A172 (cell line): ENCODE measurements around the gene GIT2. TPM values are rescaled to one million over a fixed set of nuclear protein-coding genes. Genes with fewer than 3 reads are reported as not detected.
A peak's percentile ranks its signal among the peaks of the same experiment; 100 is the strongest.
"Not testable (repeated sequence)": the region's sequence is repeated elsewhere in the genome, so short reads cannot be mapped to it uniquely, and the experiment has no call there.

ENCODE experiments used
- DNase-seq: peaks from one replicate; pipeline ENCODE4 v3.0.0-alpha.2; 2015; ENCODE audit warnings: low spot score
- total RNA-seq: library from RNA; depleted of rRNA; stranded (reverse); fragments of >200 nt; shearing (Covaris generic); gene quantifications from 2 replicates; pipeline ENCODE4 v1.2.3, GENCODE V29; 2014

GIT2 gene
- total RNA-seq, 1 experiment from 2014 or later, result 30.3 TPM

DNA sequence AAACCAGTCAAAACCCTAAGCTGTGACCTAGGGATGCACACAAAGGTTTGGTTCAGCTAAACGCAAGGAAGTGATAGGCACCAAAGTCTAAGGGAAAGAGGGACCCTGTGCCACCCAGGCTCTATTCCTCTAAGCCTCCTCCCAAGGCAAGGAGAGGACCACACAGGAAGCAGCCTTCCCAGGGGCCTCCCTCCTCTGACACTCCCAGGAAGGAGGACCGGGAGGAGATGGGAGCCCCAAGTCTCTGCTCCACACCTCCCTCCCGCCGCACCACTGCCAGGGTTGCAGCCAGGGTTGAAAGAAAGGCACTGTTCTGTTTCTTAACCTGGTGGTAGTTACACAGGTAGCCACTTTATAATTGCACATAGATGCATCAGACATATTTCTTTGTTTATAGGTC lies 74.2 kb downstream of the GIT2 start:
- no peak for DNase-seq

DNA sequence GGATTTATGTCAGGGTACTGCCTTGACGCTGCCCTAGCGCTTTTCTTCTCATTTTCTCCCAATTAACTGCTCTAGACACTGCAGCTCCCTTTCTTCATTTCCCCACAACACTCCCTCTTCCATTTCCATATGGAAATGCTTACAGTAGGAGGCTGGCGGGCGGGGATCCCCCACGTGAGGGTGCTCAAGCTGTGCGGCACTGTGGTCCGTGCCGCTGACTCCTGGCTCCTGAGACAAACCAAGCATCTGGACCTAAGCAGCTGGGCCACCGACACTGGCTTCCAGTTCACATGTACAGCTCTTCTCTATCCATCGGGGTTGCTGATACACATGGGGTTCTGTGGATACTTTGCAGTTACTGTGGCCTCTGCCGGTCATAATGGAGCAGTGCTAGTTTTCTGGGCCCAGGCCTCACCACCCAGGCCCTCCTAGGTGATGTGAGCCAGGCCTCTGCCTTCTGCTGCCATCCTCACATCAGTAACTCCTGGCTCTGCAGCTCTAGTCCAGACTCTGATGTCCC lies 75.8 kb downstream of the GIT2 start:
- DNase-seq, result no peak

DNA sequence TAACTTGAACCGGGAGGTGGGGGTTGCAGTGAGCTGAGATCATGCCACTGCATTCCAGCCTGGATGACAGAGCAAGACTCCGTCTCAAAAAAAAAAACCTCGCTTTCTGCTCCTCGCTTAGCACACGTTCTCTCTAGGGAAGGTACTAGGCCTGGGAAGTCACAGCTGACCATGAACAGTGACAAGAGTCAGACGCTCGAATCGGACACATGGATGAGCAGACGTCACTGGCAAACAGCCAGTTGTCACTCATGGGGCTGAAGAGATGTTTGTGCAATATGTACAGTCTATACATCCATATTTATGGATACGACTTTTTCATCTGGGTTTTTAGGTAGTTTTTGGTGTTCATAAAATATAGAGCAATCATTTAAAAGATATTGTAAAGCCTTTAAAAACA lies 76.7 kb downstream of the GIT2 start:
- no peak for DNase-seq

DNA sequence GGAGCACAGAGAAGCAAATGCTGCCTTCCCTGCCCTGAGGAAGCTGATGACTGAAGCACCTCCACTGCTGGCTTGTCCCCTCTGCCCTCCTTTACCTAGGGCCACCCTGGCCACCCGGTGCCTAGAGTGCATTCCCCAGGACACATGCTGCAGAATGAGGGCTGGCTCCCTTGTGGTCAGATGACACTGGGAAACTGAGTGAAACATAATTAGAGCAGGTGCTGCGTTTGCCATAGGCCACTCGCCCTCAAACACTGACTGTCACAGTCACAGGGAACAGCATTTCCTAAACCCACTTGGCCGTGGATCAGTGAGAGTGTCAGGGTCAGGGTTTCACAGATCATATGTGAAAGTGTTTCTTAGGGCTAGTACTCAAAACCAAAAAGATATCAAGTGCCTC lies 80.1 kb downstream of the GIT2 start:
- DNase-seq, result no peak

DNA sequence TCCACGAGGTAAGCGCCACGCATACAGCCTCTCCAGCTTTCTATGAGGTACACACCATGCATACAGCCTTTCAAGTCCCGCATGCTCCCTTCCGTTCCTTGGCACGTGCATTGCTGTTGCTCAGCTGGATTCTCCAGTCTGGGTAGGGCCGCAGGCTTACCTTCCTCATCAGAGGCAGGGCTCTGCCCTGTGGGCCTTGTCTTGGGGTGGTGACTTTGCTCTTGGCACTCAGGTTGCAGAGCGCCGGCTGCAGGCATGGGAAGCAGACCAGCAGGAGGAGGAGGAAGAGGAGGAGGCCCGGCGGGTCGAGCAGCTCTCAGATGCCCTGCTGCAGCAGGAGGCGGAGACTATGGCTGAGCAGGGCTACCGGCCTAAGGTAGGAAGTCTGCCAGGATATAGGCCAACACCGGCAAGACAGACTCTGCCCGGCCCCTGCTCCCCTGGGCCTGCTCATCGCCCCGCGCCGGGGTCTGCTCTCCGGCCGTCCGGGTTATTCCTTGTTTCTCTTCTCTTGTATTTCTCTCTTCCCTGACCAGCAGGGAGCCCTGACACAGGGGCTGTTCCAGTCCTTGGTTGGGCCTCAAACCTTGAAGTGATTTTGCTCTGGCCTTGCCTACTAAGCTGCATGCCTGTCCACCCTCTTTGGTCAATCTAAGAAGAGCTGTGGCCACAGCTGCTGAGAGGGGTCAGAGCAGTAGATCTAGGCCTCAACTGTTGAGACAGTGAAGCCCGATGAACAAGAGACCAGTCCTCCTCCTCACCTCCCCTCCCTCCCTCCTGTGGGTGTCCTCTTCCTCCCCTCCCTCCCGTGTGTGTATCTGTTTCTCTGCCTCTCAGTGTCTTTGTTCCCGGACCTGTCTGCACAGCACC lies 80.8 kb downstream of the GIT2 start:
- no peak for DNase-seq

DNA sequence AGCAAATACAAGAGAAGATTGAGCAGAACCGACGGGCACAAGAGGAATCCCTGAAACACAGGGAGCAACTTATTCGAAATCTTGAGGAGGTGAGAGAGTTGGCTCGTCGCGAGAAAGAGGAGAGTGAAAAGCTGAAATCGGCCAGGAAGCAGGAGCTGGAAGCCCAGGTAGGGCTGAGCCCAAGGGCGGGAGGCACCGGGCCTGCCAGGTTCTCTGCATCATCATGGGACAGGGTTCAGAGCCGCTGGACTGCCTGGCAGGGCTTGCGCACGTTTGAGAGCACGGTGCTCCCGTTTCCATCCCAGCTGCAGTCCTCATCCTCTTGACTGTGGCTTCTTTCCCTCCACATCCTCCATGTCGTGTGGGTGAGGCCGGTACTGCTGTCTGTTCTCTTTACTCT lies 81.7 kb downstream of the GIT2 start:
- no peak for DNase-seq

DNA sequence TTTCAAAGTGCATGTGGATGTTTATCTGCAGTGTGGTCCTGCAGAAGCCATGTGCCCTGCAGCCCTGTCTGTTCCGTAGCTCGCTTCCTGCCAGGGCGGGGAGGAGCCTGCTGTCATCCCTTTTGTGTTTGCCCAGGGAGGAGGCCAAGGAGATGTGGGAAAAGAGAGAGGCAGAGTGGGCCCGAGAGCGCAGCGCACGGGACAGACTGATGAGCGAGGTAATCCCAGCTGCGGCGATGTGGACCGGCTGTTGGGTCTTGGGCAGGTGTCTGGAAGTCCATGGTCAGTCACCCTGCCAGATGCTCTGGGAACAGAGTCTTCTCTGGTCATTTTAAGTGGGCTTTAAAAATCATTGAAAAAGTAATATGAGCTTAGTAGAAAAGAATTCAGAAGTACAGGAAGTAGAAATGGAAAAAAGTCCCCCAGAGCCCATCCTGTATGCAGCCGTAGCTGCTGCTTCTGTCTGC lies 83.3 kb downstream of the GIT2 start:
- no peak for DNase-seq

DNA sequence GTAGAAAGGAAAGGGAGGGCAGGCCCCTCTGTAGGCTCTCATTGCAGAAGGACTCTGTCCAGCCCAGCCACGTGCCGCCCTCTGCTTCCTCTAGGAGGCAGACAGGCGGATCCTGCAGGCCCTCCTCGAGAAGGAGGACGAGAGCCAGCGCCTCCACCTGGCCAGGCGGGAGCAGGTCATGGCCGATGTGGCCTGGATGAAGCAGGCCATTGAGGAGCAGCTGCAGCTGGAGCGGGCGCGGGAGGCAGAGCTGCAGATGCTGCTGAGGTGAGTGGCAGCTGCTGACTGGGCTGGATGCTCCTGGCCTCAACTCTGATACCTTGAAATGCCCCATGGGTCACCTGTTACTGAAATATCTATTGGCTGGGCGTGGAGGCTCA lies 85.2 kb downstream of the GIT2 start:
- DNase-seq, result no peak

DNA sequence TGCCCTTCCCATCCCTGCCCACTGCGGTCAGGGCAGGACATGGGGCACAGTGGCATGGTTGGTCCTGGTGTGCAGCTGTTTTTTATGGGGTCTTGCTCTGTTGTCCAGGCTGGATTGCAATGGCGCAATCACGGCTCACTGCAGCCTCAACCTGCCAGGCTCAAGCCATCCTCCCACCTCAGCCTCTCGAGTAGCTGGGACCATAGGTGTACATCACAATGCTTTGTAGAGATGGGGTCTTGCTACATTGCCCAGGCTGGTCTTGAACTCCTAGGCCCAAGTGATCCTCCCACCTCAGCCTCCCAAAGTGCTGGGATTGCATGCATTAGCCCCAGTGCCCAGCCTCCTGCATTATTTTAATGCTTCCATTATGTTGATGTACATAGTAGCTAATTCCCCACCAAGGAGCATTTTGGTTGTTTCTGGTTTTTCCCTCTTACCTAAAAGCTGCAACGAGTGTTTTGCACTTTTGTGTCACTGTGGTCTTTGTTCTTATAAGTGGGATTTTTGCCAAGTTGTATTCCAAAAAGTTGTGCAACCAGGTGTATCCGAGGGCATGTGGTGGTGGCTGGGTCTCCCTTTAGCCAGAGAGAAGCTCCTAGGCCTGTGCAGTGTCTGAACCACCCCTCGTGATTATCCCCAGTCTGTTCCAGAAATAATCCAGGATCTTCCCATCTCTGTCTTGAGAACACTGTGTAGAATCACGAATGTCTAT lies 85.8 kb downstream of the GIT2 start:
- no peak for DNase-seq

DNA sequence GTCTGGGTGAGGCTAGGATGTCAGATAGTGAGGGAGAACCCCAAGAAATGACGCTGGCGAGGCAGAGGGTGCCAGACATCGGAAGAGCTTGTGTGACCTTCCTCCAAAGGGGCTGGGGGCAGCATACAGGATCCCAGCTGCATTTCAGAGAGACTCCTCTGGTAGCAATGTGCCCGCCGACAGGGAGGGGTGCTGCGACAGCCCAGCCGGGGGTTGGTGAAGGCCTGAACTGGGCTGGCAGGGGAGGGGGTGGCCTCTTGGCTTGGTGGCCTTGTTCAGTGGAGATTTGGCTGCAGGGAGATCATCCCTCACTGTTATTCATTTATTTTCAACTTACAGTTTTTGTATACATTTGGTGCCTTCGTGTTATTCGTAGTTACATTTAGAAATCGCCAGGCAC lies 90.9 kb downstream of the GIT2 start:
- DNase-seq, result no peak

DNA sequence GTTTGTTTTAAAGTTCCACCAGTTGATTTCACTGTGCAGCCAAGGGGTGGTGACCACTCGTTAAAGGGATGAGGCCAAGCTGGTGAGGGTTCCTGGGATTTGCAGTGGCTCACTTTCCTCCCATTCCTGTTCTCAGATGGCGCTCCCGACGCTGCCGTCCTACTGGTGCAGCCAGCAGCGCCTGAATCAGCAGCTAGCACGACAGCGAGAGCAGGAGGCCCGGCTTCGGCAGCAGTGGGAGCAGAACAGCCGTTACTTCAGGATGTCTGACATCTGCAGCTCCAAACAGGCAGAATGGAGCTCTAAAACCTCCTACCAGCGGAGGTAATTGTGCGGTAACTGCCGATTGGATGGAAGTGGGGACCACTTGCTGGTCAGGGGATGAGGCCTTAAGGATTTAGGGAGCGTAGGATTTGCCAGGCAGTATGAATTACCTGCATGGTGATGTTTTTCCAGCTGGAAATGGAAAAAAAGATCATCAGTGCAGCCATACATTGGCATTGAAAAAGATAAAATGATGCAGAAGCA lies 93.2 kb downstream of the GIT2 start:
- DNase-seq, result no peak

DNA sequence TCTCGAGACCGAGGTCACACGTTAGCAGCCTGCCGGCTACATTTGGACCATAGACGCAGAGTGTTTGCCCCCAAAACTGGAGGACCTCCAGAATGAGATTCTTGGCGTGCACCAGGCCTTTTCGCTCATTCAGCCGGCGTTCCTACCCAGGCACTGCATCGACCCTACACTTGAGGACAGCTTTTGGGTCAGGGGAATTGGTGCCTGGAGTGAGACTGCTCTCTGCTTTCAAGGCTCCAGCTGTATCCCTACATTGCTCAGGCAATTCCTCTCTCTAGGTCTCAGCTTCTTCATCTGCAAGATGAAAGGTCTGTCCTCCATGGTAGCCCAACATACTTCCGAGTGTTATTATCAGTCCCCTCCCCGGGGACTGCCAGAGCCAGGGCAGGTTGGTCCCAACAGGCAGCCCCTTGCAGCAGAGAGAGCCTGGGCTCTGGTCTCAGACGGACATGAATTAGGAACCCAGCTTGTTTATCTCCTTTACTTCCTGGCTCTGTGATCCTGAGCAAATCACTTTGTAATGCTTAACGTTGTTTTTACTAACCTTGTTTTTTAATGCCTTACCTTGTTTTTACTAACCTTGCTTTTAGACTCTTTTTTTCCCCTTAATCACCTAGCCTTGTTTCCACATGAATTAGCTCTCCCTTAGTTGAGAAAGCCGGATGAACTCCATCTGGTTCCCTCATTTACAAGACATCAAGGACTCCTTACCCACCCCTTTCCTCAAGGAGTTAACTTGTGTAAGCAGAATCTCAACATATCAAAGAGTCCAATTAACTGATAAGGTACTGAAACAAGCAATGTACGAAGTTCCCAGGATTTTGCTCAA lies 95.2 kb downstream of the GIT2 start:
- peak; percentile 10 for DNase-seq

DNA sequence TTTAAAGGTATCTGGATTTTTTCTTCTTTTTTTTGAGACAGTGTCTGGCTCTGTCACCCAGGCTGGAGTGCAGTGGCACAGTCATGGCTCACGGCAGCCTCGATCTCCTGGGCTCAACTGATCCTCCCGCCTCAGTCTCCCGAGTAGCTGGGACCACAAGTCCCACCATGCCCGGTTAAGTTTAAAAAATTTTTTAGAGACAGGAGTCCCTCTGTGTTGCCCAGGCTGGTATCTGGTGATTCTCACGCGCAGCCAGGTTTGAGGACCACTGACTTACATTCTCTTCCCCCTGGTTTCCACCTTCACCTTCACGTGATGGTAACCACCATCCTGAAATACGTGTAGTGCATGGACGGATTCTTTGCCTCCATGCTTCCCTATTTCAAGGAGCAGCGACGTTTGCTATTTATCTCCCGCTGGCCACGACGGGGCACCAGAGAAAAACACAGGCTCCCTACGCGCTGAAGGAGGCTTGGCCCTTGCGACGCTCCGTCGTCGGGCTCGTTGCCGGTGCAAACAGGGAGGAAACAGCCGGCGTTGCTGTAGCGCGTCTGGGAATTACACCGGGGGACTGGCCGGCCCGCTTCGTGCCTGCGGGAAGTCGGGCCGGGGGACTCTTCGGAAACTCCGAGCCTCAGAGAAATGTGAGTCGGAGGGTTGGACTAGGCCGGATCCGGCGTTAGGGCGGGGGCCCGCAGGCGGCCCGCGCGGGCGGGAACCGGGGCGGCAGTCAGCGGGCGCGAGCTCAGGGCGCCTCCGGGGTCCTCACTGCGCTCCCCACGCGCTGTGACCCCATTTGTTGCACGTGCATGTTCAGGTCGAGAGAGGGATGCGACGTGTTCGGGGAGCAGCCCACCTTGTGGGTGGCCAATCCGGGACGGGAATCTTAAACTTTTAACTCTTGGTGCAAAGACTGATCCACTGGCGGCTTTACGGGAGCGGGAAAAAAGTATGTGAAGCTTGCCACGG lies 96.1 kb downstream of the GIT2 start, which contains the start of gene TCHP:
TSS of gene TCHP (plus strand) at position 492 of the 969 bp plus-strand sequence. CDS start 2,753 bp downstream, outside the sequence.
- peak; percentile 64 for DNase-seq

DNA sequence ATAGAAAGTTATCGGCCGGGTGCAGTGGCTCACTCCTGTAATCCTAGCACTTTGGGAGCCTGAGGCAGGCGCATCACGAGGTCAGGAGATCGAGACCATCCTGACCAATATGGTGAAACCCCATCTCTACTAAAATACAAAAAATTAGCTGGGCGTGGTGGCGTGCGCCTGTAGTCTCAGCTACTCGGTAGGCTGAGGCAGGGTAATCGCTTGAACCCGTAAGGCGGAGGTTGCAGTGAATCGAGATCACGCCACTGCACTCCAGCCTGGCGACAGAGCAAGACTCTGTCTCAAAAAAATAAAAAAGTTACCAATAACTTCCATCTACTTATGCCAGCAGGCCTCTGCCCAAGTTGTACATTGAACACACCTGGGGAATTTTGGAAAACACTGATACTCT lies 96.8 kb downstream of the GIT2 start:
- not testable (repeated sequence) for DNase-seq

DNA sequence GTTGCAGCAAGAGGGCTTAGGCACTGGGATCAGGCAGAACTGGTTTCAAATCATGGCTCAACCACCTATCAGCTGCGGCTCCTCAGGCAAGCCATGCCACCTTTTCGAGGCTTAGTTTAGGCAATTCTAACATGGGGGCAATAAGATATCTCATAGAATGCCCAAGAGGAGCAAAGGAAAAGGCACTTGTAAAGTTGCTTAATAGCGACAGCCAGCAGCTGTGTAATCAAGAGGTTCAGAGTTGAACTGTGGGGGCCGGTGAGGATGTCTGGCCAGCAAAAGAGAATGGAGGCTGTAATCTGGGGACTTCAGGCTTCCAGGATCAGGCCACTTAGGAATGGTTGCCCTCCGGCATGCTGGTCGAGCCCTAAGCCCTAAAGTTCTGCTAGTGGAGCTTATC lies 99.1 kb downstream of the GIT2 start:
- no peak for DNase-seq

DNA sequence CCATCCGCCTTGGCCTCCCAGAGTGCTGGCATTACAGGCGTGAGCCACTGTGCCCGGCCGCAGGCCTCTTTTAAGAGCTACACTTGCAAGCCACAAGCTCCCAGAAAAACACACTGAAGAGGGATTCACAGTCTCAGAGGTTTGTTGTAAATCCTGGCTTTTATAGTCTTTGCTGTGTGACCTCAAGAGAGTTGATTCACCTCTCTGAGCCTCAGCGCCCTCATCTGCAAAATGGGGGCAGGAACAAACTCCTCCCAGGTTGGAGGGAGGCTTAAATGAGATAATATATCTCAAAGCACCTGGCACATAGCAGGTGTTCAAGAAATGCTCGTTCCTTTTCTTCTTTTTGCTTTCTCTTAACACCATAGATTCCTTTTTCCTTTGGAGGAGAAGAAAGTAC lies 100.0 kb downstream of the GIT2 start:
- no peak for DNase-seq

DNA sequence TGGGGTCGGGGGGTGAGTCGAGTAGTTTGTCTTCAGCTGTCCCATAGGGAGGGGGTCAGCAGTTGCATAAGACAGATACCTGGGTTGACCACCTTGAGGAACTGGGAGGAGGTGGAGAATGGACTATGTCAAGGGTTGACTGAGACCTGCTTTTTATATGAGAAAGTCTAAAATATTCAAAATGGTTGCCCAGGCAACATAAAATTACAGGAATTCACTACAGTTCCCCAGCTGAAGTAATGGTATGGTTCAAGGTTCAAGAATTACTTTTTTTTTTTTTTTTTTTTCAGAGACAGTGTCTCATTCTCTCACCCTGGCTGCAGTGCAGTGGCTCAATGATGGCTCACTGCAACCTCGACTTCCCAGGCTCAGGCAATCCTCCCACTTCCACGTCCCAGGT lies 101.2 kb downstream of the GIT2 start:
- DNase-seq, result no peak

DNA sequence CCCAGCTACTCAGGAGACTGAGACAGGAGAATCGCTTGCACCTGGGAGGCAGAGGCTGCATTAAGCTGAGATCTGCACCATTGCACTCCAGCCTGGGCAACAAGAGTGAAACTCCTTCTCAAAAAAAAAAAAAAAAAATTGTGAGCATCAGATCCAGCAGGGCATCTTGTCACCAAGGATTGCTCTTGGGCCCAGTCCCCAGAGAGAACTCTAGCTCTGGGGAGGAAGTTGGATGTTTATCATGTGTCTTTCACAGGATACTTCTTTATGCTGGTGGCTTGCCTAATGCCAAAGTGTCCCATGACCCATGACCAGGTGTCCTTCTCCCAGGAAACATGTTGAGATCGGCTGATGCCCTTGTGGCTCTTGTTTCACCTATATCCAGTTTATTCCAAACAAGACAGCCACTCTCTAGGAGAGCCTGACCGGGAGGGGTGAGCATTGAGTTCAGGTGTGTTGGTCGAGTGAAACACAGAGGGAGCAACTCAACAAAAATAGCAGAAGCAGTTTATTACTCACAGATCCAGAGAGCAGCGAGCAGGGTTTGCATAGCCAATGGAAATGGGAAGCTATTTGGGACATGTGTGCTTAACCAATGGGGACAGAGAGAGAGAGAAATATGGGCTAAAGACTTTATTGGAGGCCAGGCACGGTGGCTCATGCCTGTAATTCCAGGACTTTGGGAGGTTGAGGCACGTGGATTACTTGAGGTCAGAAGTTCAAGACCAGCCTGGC lies 102.7 kb downstream of the GIT2 start:
- DNase-seq, result no peak

DNA sequence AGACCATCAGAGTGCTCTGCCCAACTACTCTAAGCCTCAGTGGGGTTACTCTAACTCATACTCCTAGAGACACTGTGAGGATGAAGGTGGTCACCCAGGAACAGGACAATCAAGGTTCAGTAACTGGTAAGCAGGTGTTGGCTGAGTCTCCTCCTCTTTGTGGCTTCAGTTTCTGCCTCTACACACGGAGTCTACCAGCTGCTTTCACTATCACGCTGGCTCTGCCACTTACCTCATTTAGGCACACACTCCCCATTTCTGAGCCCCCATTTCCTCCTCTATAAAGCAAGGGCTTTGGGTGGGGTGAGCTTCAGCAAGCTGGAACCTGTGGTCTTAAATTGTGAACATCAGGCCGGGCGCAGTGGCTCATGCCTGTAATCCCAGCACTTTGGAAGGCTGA lies 103.4 kb downstream of the GIT2 start:
- DNase-seq, result no peak
